Measurements from ENCODE around the gene ASAH2B.
"Not testable (repeated sequence)": the region's sequence is repeated elsewhere in the genome, so short reads cannot be mapped to it uniquely, and the experiment has no call there.

Gene ASAH2B

GRCh38 chr10:50739618-50740292 lies at the start of gene ASAH2B:
ASAH2B (plus strand) TSS chr10:50739936; CDS start chr10:50745131, 5,195 bp downstream.
- peak; percentile 36 to 48 for DNase-seq (ENCODE audit: low read depth in 2 of 2)

GRCh38 chr10:50697819-50698218 lies 41.9 kb upstream of the ASAH2B start:
- DNase-seq (ENCODE audit: low read depth in 2 of 2), result not testable (repeated sequence)

GRCh38 chr10:50701947-50702346 lies 37.8 kb upstream of the ASAH2B start:
- DNase-seq (ENCODE audit: low read depth in 2 of 2), result not testable (repeated sequence)

- DNase-seq (ENCODE audit: low read depth in 2 of 2), result not testable (repeated sequence)
Observed at GRCh38 chr10:50702997-50703396, 36.7 kb upstream of the ASAH2B start.

- not testable (repeated sequence) for DNase-seq (ENCODE audit: low read depth in 2 of 2)
Observed at GRCh38 chr10:50704436-50705079, 35.2 kb upstream of the ASAH2B start.

GRCh38 chr10:50706006-50706405 lies 33.7 kb upstream of the ASAH2B start:
- not testable (repeated sequence) for DNase-seq (ENCODE audit: low read depth in 2 of 2)

GRCh38 chr10:50710241-50710640 lies 29.5 kb upstream of the ASAH2B start:
- DNase-seq (ENCODE audit: low read depth in 2 of 2), result not testable (repeated sequence)

GRCh38 chr10:50723812-50724211 lies 15.9 kb upstream of the ASAH2B start:
- not testable (repeated sequence) for DNase-seq (ENCODE audit: low read depth in 2 of 2)

- not testable (repeated sequence) for DNase-seq (ENCODE audit: low read depth in 2 of 2)
Observed at GRCh38 chr10:50728112-50728511, 11.6 kb upstream of the ASAH2B start.

GRCh38 chr10:50738987-50739617 lies 634 bp upstream of the ASAH2B start:
- DNase-seq (ENCODE audit: low read depth in 2 of 2), result not testable (repeated sequence)

GRCh38 chr10:50740293-50740648 lies 535 bp downstream of the ASAH2B start:
- DNase-seq (ENCODE audit: low read depth in 2 of 2), result no peak

GRCh38 chr10:50742820-50743219 lies 3.1 kb downstream of the ASAH2B start:
- DNase-seq (ENCODE audit: low read depth in 2 of 2), result not testable (repeated sequence)

GRCh38 chr10:50766774-50767513 lies 27.2 kb downstream of the ASAH2B start:
- DNase-seq (ENCODE audit: low read depth in 2 of 2), result not testable (repeated sequence)

GRCh38 chr10:50772042-50772441 lies 32.3 kb downstream of the ASAH2B start:
- not testable (repeated sequence) for DNase-seq (ENCODE audit: low read depth in 2 of 2)

GRCh38 chr10:50774868-50775267 lies 35.1 kb downstream of the ASAH2B start:
- DNase-seq (ENCODE audit: low read depth in 2 of 2), result not testable (repeated sequence)

- not testable (repeated sequence) for DNase-seq (ENCODE audit: low read depth in 2 of 2)
Observed at GRCh38 chr10:50780036-50780435, 40.3 kb downstream of the ASAH2B start.

GRCh38 chr10:50782017-50782416 lies 42.3 kb downstream of the ASAH2B start:
- not testable (repeated sequence) for DNase-seq (ENCODE audit: low read depth in 2 of 2)

- DNase-seq (ENCODE audit: low read depth in 2 of 2), result not testable (repeated sequence)
Observed at GRCh38 chr10:50787962-50788361, 48.2 kb downstream of the ASAH2B start.

GRCh38 chr10:50788951-50789945 lies 49.5 kb downstream of the ASAH2B start:
- DNase-seq (ENCODE audit: low read depth in 2 of 2), result no peak

GRCh38 chr10:50794490-50794889 lies 54.8 kb downstream of the ASAH2B start:
- no peak for DNase-seq (ENCODE audit: low read depth in 2 of 2)

GRCh38 chr10:50796693-50797092 lies 57.0 kb downstream of the ASAH2B start:
- DNase-seq (ENCODE audit: low read depth in 2 of 2), result no peak
